ENCODE data around the gene MRPL2. TPM values are rescaled to one million over a fixed set of nuclear protein-coding genes. Genes with fewer than 3 reads are reported as not detected.

The MRPL2 gene
- total and polyA plus RNA-seq, 2 donors (not counting 1 experiment from before 2014, with no cell fraction given): 45.6 to 52.8 TPM

GRCh38 chr6:43074847-43075669 lies 15.8 kb upstream of the MRPL2 start:
- Mint-ChIP-seq H3K4me3 (peak overlapping the region; percentile 69), H3K9me3 (ENCODE audit: insufficient read depth) (no peaks in the 10 kb centered on the region), H3K4me1 (peaks cover 12% of the 10 kb centered on the region), H3K27me3 (peaks cover 26% of the 10 kb centered on the region), H3K27ac (no peak overlapping the region)
- Histone ChIP-seq H3K9me3 (ENCODE audit: control extremely low read depth in 1 of 3, control insufficient read depth in 2 of 3, insufficient read depth in 1 of 3, low read length in 2 of 3) (peaks cover 0 to 4% (median 0%) of the 10 kb centered on the region in 3 donors), H2AFZ (ENCODE audit: insufficient read depth, low read depth, low read length, poor library complexity, severe bottlenecking) (no peak overlapping the region), H3K4me1 (ENCODE audit: control insufficient read depth in 2 of 2, insufficient read depth in 2 of 2, low read length in 2 of 2) (peaks cover 14 to 15% of the 10 kb centered on the region in 2 donors), H3K27ac (ENCODE audit: low read length in 2 of 2) (no peak overlapping the region), H3K4me2 (replicated peaks; ENCODE audit: low read depth, low read length, poor library complexity, severe bottlenecking) (no peak overlapping the region), H3K4me3 (ENCODE audit: control extremely low read depth in 1 of 5, extremely low read depth in 1 of 5, insufficient read depth in 1 of 5, low read depth in 2 of 5, low read length in 4 of 5) (no peak overlapping the region), H4K20me1 (ENCODE audit: control insufficient read depth, insufficient read depth, low read length, poor library complexity, severe bottlenecking) (no peaks in the 10 kb centered on the region), H3K36me3 (replicated peaks in 1 of 2; ENCODE audit: control extremely low read depth in 1 of 2, control insufficient read depth in 1 of 2, extremely low read depth in 1 of 2, insufficient read depth in 2 of 2, low read length in 1 of 2) (peaks cover 3 to 13% of the 10 kb centered on the region in 2 experiments), H3K27me3 (replicated peaks in 1 of 4; ENCODE audit: control extremely low read depth in 1 of 4, control insufficient read depth in 3 of 4, insufficient read depth in 4 of 4, low read length in 3 of 4) (peaks cover 0 to 26% (median 10%) of the 10 kb centered on the region in 4 experiments), H3K79me2 (ENCODE audit: control insufficient read depth, insufficient read depth, low read length) (no peaks in the 10 kb centered on the region), H3K9ac (ENCODE audit: low read length) (no peak overlapping the region)
- ChIA-PET POLR2A (no interaction called here), CTCF (no interaction called here)
- WGBS (ENCODE audit: insufficient coverage): 83% methylated on average over 1 of the region's 6 CpGs
- TF ChIP-seq EZH2 (IDR thresholded peaks at IDR 0.05; ENCODE audit: borderline replicate concordance, insufficient read depth, low read depth, low read length, poor library complexity, severe bottlenecking) (no peak), CTCF (IDR thresholded peaks at IDR 0.05) (no peak)
- intact Hi-C loops (cut with micrococcal nuclease): no loop called here
- DNase-seq: no peak
- ATAC-seq (ENCODE audit: low read depth): no peak

DNA sequence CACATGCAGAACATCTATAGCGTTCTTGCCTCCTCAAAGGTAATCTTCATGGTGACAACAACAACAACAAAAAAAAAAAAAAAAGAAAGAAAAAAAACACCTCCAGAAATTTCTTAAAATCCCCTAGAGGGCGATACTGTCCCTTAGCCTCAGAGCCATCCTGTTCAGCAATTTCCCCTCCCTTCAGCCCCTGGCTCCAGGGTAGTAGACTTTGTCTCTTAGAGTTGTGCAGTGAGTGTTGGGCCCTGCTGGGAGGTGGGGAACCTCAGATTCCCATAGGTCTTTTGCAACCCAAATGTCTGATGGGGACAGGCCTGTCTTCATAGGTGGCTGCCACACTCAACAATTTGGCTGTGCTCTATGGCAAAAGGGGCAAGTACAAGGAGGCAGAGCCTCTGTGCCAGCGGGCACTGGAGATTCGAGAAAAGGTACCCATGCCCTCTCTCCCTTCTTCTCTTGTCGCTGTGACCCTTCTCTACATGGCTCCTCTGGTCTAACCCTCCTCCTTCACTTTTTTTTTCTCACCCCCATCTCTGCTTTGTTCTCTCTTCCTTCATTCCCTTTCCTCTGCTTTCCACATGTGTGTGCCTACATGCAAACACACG lies 10.9 kb upstream of the MRPL2 start:
- intact Hi-C loops (cut with micrococcal nuclease): no loop called here
- no peaks in the 10 kb centered on the region for H3K4me1 ChIP-seq (ENCODE audit: control insufficient read depth in 2 of 2, insufficient read depth in 2 of 2, low read length in 2 of 2)
- no peaks in the 10 kb centered on the region for H4K20me1 ChIP-seq (ENCODE audit: control insufficient read depth, insufficient read depth, low read length, poor library complexity, severe bottlenecking)
- no peak overlapping the region for H3K4me3 ChIP-seq (ENCODE audit: control extremely low read depth in 1 of 5, extremely low read depth in 1 of 5, insufficient read depth in 1 of 5, low read depth in 2 of 5, low read length in 4 of 5)
- H3K27ac ChIP-seq (ENCODE audit: low read length in 2 of 2): no peak overlapping the region
- TF ChIP-seq CTCF (IDR thresholded peaks at IDR 0.05): peak; percentile 58
- no peak for TF ChIP-seq EZH2 (IDR thresholded peaks at IDR 0.05; ENCODE audit: borderline replicate concordance, insufficient read depth, low read depth, low read length, poor library complexity, severe bottlenecking)
- Mint-ChIP-seq H3K4me1 (peaks cover 2% of the 10 kb centered on the region), H3K27ac (no peak overlapping the region), H3K9me3 (ENCODE audit: insufficient read depth) (no peaks in the 10 kb centered on the region), H3K27me3 (peaks cover 3% of the 10 kb centered on the region), H3K4me3 (no peak overlapping the region)
- H3K9ac ChIP-seq (ENCODE audit: low read length): no peak overlapping the region
- H3K36me3 ChIP-seq (replicated peaks in 1 of 2; ENCODE audit: control extremely low read depth in 1 of 2, control insufficient read depth in 1 of 2, extremely low read depth in 1 of 2, insufficient read depth in 2 of 2, low read length in 1 of 2): peaks cover 3 to 27% of the 10 kb centered on the region in 2 experiments
- H3K79me2 ChIP-seq (ENCODE audit: control insufficient read depth, insufficient read depth, low read length): no peaks in the 10 kb centered on the region
- no peak overlapping the region for H2AFZ ChIP-seq (ENCODE audit: insufficient read depth, low read depth, low read length, poor library complexity, severe bottlenecking)
- no peaks in the 10 kb centered on the region for H3K9me3 ChIP-seq (ENCODE audit: control extremely low read depth in 1 of 3, control insufficient read depth in 2 of 3, insufficient read depth in 1 of 3, low read length in 2 of 3)
- ChIA-PET POLR2A (no interaction called here), CTCF (interaction anchor here (0.6 to 0.7 kb wide), 2 partner anchors 31 to 856 kb away, joined by 3 to 4 read pairs; no protein-coding TSS in a partner anchor)
- peak; percentile 52 for DNase-seq
- WGBS (ENCODE audit: insufficient coverage): 85% methylated on average over 4 of the region's 6 CpGs
- ATAC-seq (ENCODE audit: low read depth): peak; percentile 36
- H3K27me3 ChIP-seq (replicated peaks in 1 of 4; ENCODE audit: control extremely low read depth in 1 of 4, control insufficient read depth in 3 of 4, insufficient read depth in 4 of 4, low read length in 3 of 4): no peaks in the 10 kb centered on the region
- no peak overlapping the region for H3K4me2 ChIP-seq (replicated peaks; ENCODE audit: low read depth, low read length, poor library complexity, severe bottlenecking)

All from B cell (primary cell).